Raji (cell line): Measurements from ENCODE around the gene FAM149B1.

Experiments used
- POLR2A ChIP-seq: IDR thresholded peaks from 2 replicates; pipeline ENCODE4 v1.6.1; 2011; ENCODE audit warnings: low read depth, low read length, control low read depth; ENCODE audit not compliant: insufficient read depth

Gene FAM149B1

GRCh38 chr10:73217628-73218027 is 49.7 kb downstream of the FAM149B1 start:
- no peak for TF ChIP-seq POLR2A

GRCh38 chr10:73218431-73219191 is 50.7 kb downstream of the FAM149B1 start:
- TF ChIP-seq POLR2A, result no peak

- no peak for TF ChIP-seq POLR2A
Observed at GRCh38 chr10:73219384-73219783, 51.5 kb downstream of the FAM149B1 start.

GRCh38 chr10:73220989-73221388 is 53.1 kb downstream of the FAM149B1 start:
- TF ChIP-seq POLR2A, result no peak

- no peak for TF ChIP-seq POLR2A
Observed at GRCh38 chr10:73225518-73225917, 57.6 kb downstream of the FAM149B1 start.

GRCh38 chr10:73226663-73227062 is 58.7 kb downstream of the FAM149B1 start:
- TF ChIP-seq POLR2A, result no peak

GRCh38 chr10:73228247-73228646 is 60.3 kb downstream of the FAM149B1 start:
- TF ChIP-seq POLR2A, result no peak

GRCh38 chr10:73229567-73229966 is 61.6 kb downstream of the FAM149B1 start:
- no peak for TF ChIP-seq POLR2A

GRCh38 chr10:73232887-73233286 is 65.0 kb downstream of the FAM149B1 start:
- no peak for TF ChIP-seq POLR2A

- TF ChIP-seq POLR2A, result no peak
Observed at GRCh38 chr10:73233883-73234282, 66.0 kb downstream of the FAM149B1 start.

GRCh38 chr10:73234695-73235094 is 66.8 kb downstream of the FAM149B1 start:
- TF ChIP-seq POLR2A, result no peak

- TF ChIP-seq POLR2A, result no peak
Observed at GRCh38 chr10:73238990-73239566, 71.2 kb downstream of the FAM149B1 start.

GRCh38 chr10:73239908-73240307 is 72.0 kb downstream of the FAM149B1 start:
- no peak for TF ChIP-seq POLR2A

GRCh38 chr10:73244866-73245477 is 77.1 kb downstream of the FAM149B1 start:
- no peak for TF ChIP-seq POLR2A

- no peak for TF ChIP-seq POLR2A
Observed at GRCh38 chr10:73246322-73246645, 78.4 kb downstream of the FAM149B1 start.
